DOHH2 (cell line): ENCODE measurements around the gene SCRN2.

ENCODE experiments used
- H3F3A ChIP-seq: fragments of 200-600 bp; sonication (generic), shearing (Covaris generic); 2 replicates; pipeline ENCODE4 v1.6.0; 2016; ENCODE audit warnings: antibody characterized with exemption, mild to moderate bottlenecking; ENCODE audit not compliant: control insufficient read depth, insufficient read depth
- H3K27ac ChIP-seq: fragments of 200-600 bp; sonication (generic); 2 replicates; pipeline ENCODE4 v1.5.1; 2014; ENCODE audit warnings: low read depth, mild to moderate bottlenecking, low read length, moderate library complexity
- H3K27me3 ChIP-seq: fragments of 200-600 bp; sonication (generic); 2 replicates; pipeline ENCODE4 v1.6.1; 2014; ENCODE audit warnings: mild to moderate bottlenecking, low read length, mixed read lengths; ENCODE audit not compliant: control insufficient read depth
- H3K36me3 ChIP-seq: fragments of 200-600 bp; sonication (generic); 2 replicates; pipeline ENCODE4 v1.6.1; 2014; ENCODE audit warnings: mild to moderate bottlenecking, low read length, moderate library complexity, mixed read lengths; ENCODE audit not compliant: control insufficient read depth
- H3K4me1 ChIP-seq: fragments of 200-600 bp; sonication (generic); 2 replicates; pipeline ENCODE4 v1.6.1; 2014; ENCODE audit warnings: mild to moderate bottlenecking, low read length, mixed read lengths; ENCODE audit not compliant: control insufficient read depth
- H3K4me2 ChIP-seq: fragments of 200-600 bp; sonication (generic); 2 replicates; pipeline ENCODE4 v1.6.0; 2014; ENCODE audit warnings: mild to moderate bottlenecking, low read length, moderate library complexity
- H3K4me3 ChIP-seq: fragments of 200-600 bp; sonication (generic); 2 replicates; pipeline ENCODE4 v1.5.1; 2014; ENCODE audit warnings: mild to moderate bottlenecking, low read length, mixed read lengths
- H3K79me2 ChIP-seq: fragments of 200-600 bp; sonication (generic); 2 replicates; pipeline ENCODE4 v1.6.1; 2014; ENCODE audit warnings: mild to moderate bottlenecking, low read length, mixed read lengths; ENCODE audit not compliant: control insufficient read depth
- H3K9me2 ChIP-seq: fragments of 200-600 bp; sonication (generic); replicated peaks from 2 replicates; pipeline ENCODE4 v1.6.1; 2014; ENCODE audit warnings: mild to moderate bottlenecking, low read length, mixed read lengths; ENCODE audit not compliant: control insufficient read depth
- H3K9me3 ChIP-seq: fragments of 200-600 bp; sonication (generic); 2 replicates; pipeline ENCODE4 v1.6.1; 2014; ENCODE audit warnings: antibody characterized with exemption, low read length, mixed read lengths; ENCODE audit not compliant: control insufficient read depth, insufficient read depth
- H4K20me1 ChIP-seq: fragments of 200-600 bp; sonication (generic); 2 replicates; pipeline ENCODE4 v1.6.0; 2014; ENCODE audit warnings: low read depth, mild to moderate bottlenecking, antibody characterized with exemption, low read length, moderate library complexity; ENCODE audit not compliant: control insufficient read depth, insufficient read depth
- CTCF ChIP-seq: fragments of 200-600 bp; sonication (generic); IDR thresholded peaks from one replicate; pipeline ENCODE4 v1.5.1; 2014; ENCODE audit warnings: antibody characterized with exemption, mild to moderate bottlenecking, low read depth, low read length; ENCODE audit not compliant: poor library complexity, severe bottlenecking
- EZH2phosphoT487 ChIP-seq: fragments of 200-600 bp; sonication (generic); IDR thresholded peaks from 2 replicates; pipeline ENCODE4 v1.6.1; 2017; ENCODE audit warnings: borderline replicate concordance, mild to moderate bottlenecking, antibody characterized with exemption, low read length, moderate library complexity, mixed read lengths

Gene SCRN2

GRCh38 chr17:47789611-47790561, 51.2 kb downstream of the SCRN2 start:
- no peak overlapping the region for H3K4me3 ChIP-seq
- H3K36me3 ChIP-seq, result no peaks in the 10 kb centered on the region
- peaks cover 31% of the 10 kb centered on the region for H3K27me3 ChIP-seq

More at GRCh38 chr17:47789611-47790561, 51.2 kb downstream of the SCRN2 start:
- no peak overlapping the region for H3K4me2 ChIP-seq
- H3K9me3 ChIP-seq, result no peaks in the 10 kb centered on the region
- TF ChIP-seq CTCF (no peak), EZH2phosphoT487 (no peak)
- H3K9me2 ChIP-seq, result no peaks in the 10 kb centered on the region
- no peaks in the 10 kb centered on the region for H3F3A ChIP-seq
- no peak overlapping the region for H3K27ac ChIP-seq
- H3K4me1 ChIP-seq, result no peaks in the 10 kb centered on the region
- H4K20me1 ChIP-seq, result no peaks in the 10 kb centered on the region
- no peaks in the 10 kb centered on the region for H3K79me2 ChIP-seq
